C4-2B (cell line): ENCODE data around the gene SLC6A11.

ENCODE experiments used
- CTCF ChIP-seq: fragments of 450-650 bp; conservative IDR thresholded peaks from 2 replicates; pipeline ENCODE4 v1.5.1; 2017; ENCODE audit warnings: mild to moderate bottlenecking
- ZFX ChIP-seq: fragments of 450-650 bp; IDR thresholded peaks from 2 replicates; pipeline ENCODE4 v1.6.1; 2017

GRCh38 chr3:10940106-10940505, 124.1 kb downstream of the SLC6A11 start:
- TF ChIP-seq CTCF (no peak), ZFX (no peak)
